Erythroblast (primary cell): ENCODE data around the gene ZYG11B.
"Not testable (repeated sequence)": the region's sequence is repeated elsewhere in the genome, so short reads cannot be mapped to it uniquely, and the experiment has no call there.

ENCODE experiments used
- DNase-seq, 2 experiments: peaks; one replicate each; lab custom pipeline; 2025; lab: John Stamatoyannopoulos, UW
- GATA1 ChIP-seq: IDR thresholded peaks from 2 replicates; pipeline ENCODE4 v1.6.1; 2011; ENCODE audit warnings: low read depth, mild to moderate bottlenecking, control low read depth, low read length, moderate library complexity
- POLR2A ChIP-seq: IDR thresholded peaks from 2 replicates; pipeline ENCODE4 v1.6.1; 2011; ENCODE audit warnings: mild to moderate bottlenecking, low read length

The ZYG11B gene

GRCh38 chr1:52726265-52727113 is at the start of gene ZYG11B:
Gene ZYG11B (plus strand): TSS chr1:52726453. CDS start chr1:52726654, 201 bp downstream.
- DNase-seq: peak; percentile 82 to 84
- peak; percentile 47 for TF ChIP-seq POLR2A
- TF ChIP-seq GATA1: no peak

GRCh38 chr1:52677076-52677806 is 49.0 kb upstream of the ZYG11B start:
- TF ChIP-seq POLR2A (no peak), GATA1 (no peak)

GRCh38 chr1:52679048-52679447 is 47.2 kb upstream of the ZYG11B start:
- no peak for TF ChIP-seq POLR2A
- no peak for TF ChIP-seq GATA1
- no peak for DNase-seq

More at GRCh38 chr1:52677076-52677806, 49.0 kb upstream of the ZYG11B start:
- DNase-seq: peak; percentile 32 to 36

- TF ChIP-seq POLR2A: no peak
- no peak for TF ChIP-seq GATA1
- no peak for DNase-seq
Observed at GRCh38 chr1:52679498-52679897, 46.8 kb upstream of the ZYG11B start.

- TF ChIP-seq GATA1 (no peak), POLR2A (no peak)
Observed at GRCh38 chr1:52680353-52680752, 45.9 kb upstream of the ZYG11B start.

GRCh38 chr1:52681136-52681535 is 45.1 kb upstream of the ZYG11B start:
- DNase-seq: no peak
- TF ChIP-seq GATA1 (no peak), POLR2A (no peak)

More at GRCh38 chr1:52680353-52680752, 45.9 kb upstream of the ZYG11B start:
- DNase-seq: no peak

GRCh38 chr1:52683367-52683940 is 42.8 kb upstream of the ZYG11B start:
- no peak for DNase-seq
- TF ChIP-seq GATA1 (no peak), POLR2A (no peak)

GRCh38 chr1:52684545-52684944 is 41.7 kb upstream of the ZYG11B start:
- DNase-seq: no peak
- no peak for TF ChIP-seq POLR2A

GRCh38 chr1:52686261-52686751 is 39.9 kb upstream of the ZYG11B start:
- DNase-seq: peak; percentile 67 to 72

GRCh38 chr1:52686830-52687229 is 39.4 kb upstream of the ZYG11B start:
- TF ChIP-seq POLR2A (no peak), GATA1 (no peak)
- DNase-seq: no peak

GRCh38 chr1:52691821-52692220 is 34.4 kb upstream of the ZYG11B start:
- DNase-seq: no peak
- no peak for TF ChIP-seq GATA1
- TF ChIP-seq POLR2A: no peak

- DNase-seq: no peak
- TF ChIP-seq POLR2A (no peak), GATA1 (no peak)
Observed at GRCh38 chr1:52692697-52693096, 33.6 kb upstream of the ZYG11B start.

- not testable (repeated sequence) for DNase-seq
Observed at GRCh38 chr1:52693351-52693750, 32.9 kb upstream of the ZYG11B start.

GRCh38 chr1:52693843-52694242 is 32.4 kb upstream of the ZYG11B start:
- TF ChIP-seq GATA1: no peak
- TF ChIP-seq POLR2A: no peak
- DNase-seq: no peak
